IMR-90 (cell line): ENCODE results near the gene RFX3. TPM values are rescaled to one million over a fixed set of nuclear protein-coding genes. Genes with fewer than 3 reads are reported as not detected.

Experiments
- ATAC-seq: fragments of 200-7000 bp; cut with Tn5 transposase; 2 replicates; pipeline ENCODE4 v1.9.1; 2020; ENCODE audit warnings: low read depth, mild to moderate bottlenecking, moderate library complexity
- BruUV-seq: library from RNA; stranded (reverse); fragments of 400-500 nt; replicated peaks from 2 replicates; lab custom pipeline; 2021; lab: Mats Ljungman, UMichigan
- CTCF ChIA-PET: fragments of 300-600 bp; formaldehyde crosslinking; extraction: SDS; loops from one replicate; lab custom pipeline; 2021; ENCODE audit warnings: antibody characterized with exemption; lab: Yijun Ruan, JAX
- POLR2A ChIA-PET: fragments of 300-600 bp; sonication (Branson Sonifier 250); formaldehyde crosslinking; loops from one replicate; lab custom pipeline; 2022; ENCODE audit warnings: antibody characterized with exemption; ENCODE audit not compliant: unreplicated experiment; lab: Charles Lee
- DNase-seq: peaks from one replicate; pipeline ENCODE4 v3.0.0; 2013
- H2AFZ ChIP-seq: replicated peaks from 2 replicates; pipeline ENCODE3; 2013; ENCODE audit warnings: low read length, mild to moderate bottlenecking; ENCODE audit not compliant: poor library complexity
- H2AK5ac ChIP-seq: 2 replicates; pipeline ENCODE4 v1.6.1; 2013; ENCODE audit warnings: low read depth, low read length, inconsistent platforms
- H2AK9ac ChIP-seq: replicated peaks from 2 replicates; pipeline ENCODE3; 2013; ENCODE audit warnings: mild to moderate bottlenecking, low read depth, low read length, moderate library complexity; ENCODE audit not compliant: poor library complexity
- H2BK120ac ChIP-seq: 2 replicates; pipeline ENCODE4 v1.6.1; 2013; ENCODE audit warnings: low read depth, low read length, inconsistent platforms
- H2BK15ac ChIP-seq: 3 replicates; pipeline ENCODE4 v1.6.1; 2013; ENCODE audit warnings: low read depth, low read length, inconsistent platforms
- H2BK20ac ChIP-seq: 2 replicates; pipeline ENCODE4 v1.6.1; 2013; ENCODE audit warnings: low read depth, mild to moderate bottlenecking, inconsistent platforms, low read length, moderate library complexity
- H2BK5ac ChIP-seq: 2 replicates; pipeline ENCODE4 v1.6.1; 2013; ENCODE audit warnings: mild to moderate bottlenecking, low read depth, low read length, inconsistent platforms; ENCODE audit not compliant: poor library complexity, severe bottlenecking
- H3K14ac ChIP-seq: replicated peaks from 2 replicates; pipeline ENCODE4 v1.6.1; 2013; ENCODE audit warnings: low read depth, low read length, inconsistent platforms
- H3K18ac ChIP-seq: 2 replicates; pipeline ENCODE4 v1.6.1; 2013; ENCODE audit warnings: low read depth, low read length, control low read depth
- H3K23ac ChIP-seq: 2 replicates; pipeline ENCODE4 v1.6.1; 2013; ENCODE audit warnings: low read depth, low read length, inconsistent platforms
- H3K27ac ChIP-seq: 2 replicates; pipeline ENCODE4 v1.5.1; 2013; ENCODE audit warnings: mild to moderate bottlenecking, control low read depth, low read length; ENCODE audit not compliant: insufficient read depth
- H3K27me3 ChIP-seq: 2 replicates; pipeline ENCODE4 v1.6.1; 2013; ENCODE audit warnings: low read length; ENCODE audit not compliant: control insufficient read depth, insufficient read depth
- H3K36me3 ChIP-seq: 2 replicates; pipeline ENCODE4 v1.6.1; 2013; ENCODE audit warnings: low read length, mixed read lengths; ENCODE audit not compliant: control insufficient read depth, insufficient read depth
- H3K4ac ChIP-seq: 2 replicates; pipeline ENCODE4 v1.6.1; 2013; ENCODE audit warnings: low read depth, low read length, inconsistent platforms
- H3K4me1 ChIP-seq: 2 replicates; pipeline ENCODE4 v1.6.1; 2013; ENCODE audit warnings: low read length, mixed read lengths; ENCODE audit not compliant: control insufficient read depth, insufficient read depth
- H3K4me2 ChIP-seq: 2 replicates; pipeline ENCODE4 v1.6.1; 2013; ENCODE audit warnings: low read depth, mild to moderate bottlenecking, control low read depth, low read length, moderate library complexity
- H3K4me3 ChIP-seq: 2 replicates; pipeline ENCODE4 v1.5.1; 2013; ENCODE audit warnings: low read depth, mild to moderate bottlenecking, control low read depth, low read length, moderate library complexity; ENCODE audit not compliant: insufficient read depth
- H3K56ac ChIP-seq: 2 replicates; pipeline ENCODE4 v1.6.1; 2013; ENCODE audit warnings: low read length, inconsistent platforms; ENCODE audit not compliant: insufficient read depth; ENCODE audit errors: extremely low read depth
- H3K79me1 ChIP-seq, 2 experiments: 2 replicates each; pipeline ENCODE4 v1.6.1; 2013; ENCODE audit warnings: low read length in 2 of 2, inconsistent platforms in 1 of 2, low read depth in 1 of 2
- H3K9ac ChIP-seq: 2 replicates; pipeline ENCODE4 v1.6.1; 2013; ENCODE audit warnings: low read depth, low read length, control low read depth
- H3K9me1 ChIP-seq: 2 replicates; pipeline ENCODE4 v1.6.1; 2013; ENCODE audit warnings: low read length, inconsistent platforms; ENCODE audit not compliant: insufficient read depth
- H3K9me3 ChIP-seq: 2 replicates; pipeline ENCODE4 v1.6.1; 2013; ENCODE audit warnings: low read length; ENCODE audit not compliant: control insufficient read depth, insufficient read depth
- H4K20me1 ChIP-seq: 2 replicates; pipeline ENCODE4 v1.6.1; 2013; ENCODE audit warnings: low read length, inconsistent platforms; ENCODE audit not compliant: insufficient read depth
- H4K5ac ChIP-seq: 2 replicates; pipeline ENCODE4 v1.6.1; 2013; ENCODE audit warnings: mild to moderate bottlenecking, low read depth, low read length, control low read depth
- H4K8ac ChIP-seq, 2 experiments: 2 replicates each; pipeline ENCODE4 v1.6.1; 2013; ENCODE audit warnings: low read depth in 2 of 2, low read length in 2 of 2, control low read depth in 1 of 2, inconsistent platforms in 1 of 2
- H4K91ac ChIP-seq: 2 replicates; pipeline ENCODE4 v1.6.1; 2013; ENCODE audit warnings: low read depth, low read length, inconsistent platforms; ENCODE audit not compliant: insufficient read depth
- BHLHE40 ChIP-seq: fragments of 150-350 bp; IDR thresholded peaks from 2 replicates; pipeline ENCODE4 v1.6.1; 2016; ENCODE audit warnings: mild to moderate bottlenecking, low read depth, low read length
- CEBPB ChIP-seq: IDR thresholded peaks from 2 replicates; pipeline ENCODE4 v1.6.1; 2012; ENCODE audit warnings: low read depth, low read length, improper control_type of control experiment
- MAFK ChIP-seq: IDR thresholded peaks from 2 replicates; pipeline ENCODE4 v1.6.1; 2012; ENCODE audit warnings: low read depth, low read length, improper control_type of control experiment
- NFE2L2 ChIP-seq: fragments of 150-350 bp; IDR thresholded peaks from 2 replicates; pipeline ENCODE4 v1.6.1; 2016; ENCODE audit warnings: low read depth, mild to moderate bottlenecking, low read length
- POLR2A ChIP-seq: IDR thresholded peaks from 2 replicates; pipeline ENCODE4 v1.6.1; 2012; ENCODE audit warnings: mild to moderate bottlenecking, low read depth, low read length
- dilution Hi-C: fragments of 300-500 bp; cut with HindIII; formaldehyde crosslinking; loops from one replicate; pipeline ENCODE4 v1.14.3; 2018; ENCODE audit warnings: low sequenced_read_pairs; ENCODE audit not compliant: unreplicated experiment
- in situ Hi-C: fragments of 300-500 bp; cut with MboI; formaldehyde crosslinking; loops from 3 replicates; pipeline ENCODE4 v1.14.3; 2019; ENCODE audit warnings: low sequenced_read_pairs, inconsistent platforms, mixed read lengths
- intact Hi-C: fragments of 100-400 bp; cut with micrococcal nuclease; formaldehyde crosslinking; loops from 2 replicates; pipeline ENCODE4 v1.10.0; 2022
- polyA plus RNA-seq, 3 experiments: library from polyadenylated mRNA; depleted of rRNA; stranded (reverse); fragments of >200 nt; gene quantifications; 2 replicates each; pipeline ENCODE4 v1.2.3, GENCODE V29; 2012; ENCODE audit warnings: low replicate concordance in 1 of 3
- total RNA-seq: library from RNA; depleted of rRNA; stranded (reverse); fragments of >200 nt; gene quantifications from 2 replicates; pipeline ENCODE4 v1.2.3, GENCODE V29; 2012
- TF ChIP-seq, protein P1 (sequence below): fragments of 150-350 bp; IDR thresholded peaks from 2 replicates; pipeline ENCODE4 v1.6.1; 2016; ENCODE audit warnings: low read depth, mild to moderate bottlenecking, low read length, moderate library complexity, borderline replicate concordance

The RFX3 gene
- total and polyA plus RNA-seq, 2 of the 4 experiments (the other 2 are of a cell fraction) = 1.7 to 2.7 TPM

DNA sequence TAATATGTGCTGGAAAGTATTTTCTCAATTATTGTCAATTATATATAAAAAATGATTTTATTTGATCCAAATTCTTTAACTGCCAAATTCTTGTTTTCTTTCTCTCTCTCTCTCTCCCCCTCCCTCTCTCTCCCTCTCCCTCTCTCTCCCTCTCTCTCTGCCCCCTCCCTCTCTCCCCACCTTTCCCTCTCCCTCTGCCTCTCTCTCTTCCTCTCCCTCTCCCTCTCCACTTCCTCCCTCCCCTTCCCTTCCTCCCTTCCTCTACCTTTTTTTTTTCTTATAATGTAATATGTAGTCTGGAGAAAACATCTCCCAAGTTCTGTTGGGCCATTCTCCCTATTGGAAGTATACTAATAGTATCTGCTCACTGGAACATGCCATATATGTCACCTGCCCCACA is 6.4 kb upstream of the RFX3 start:
- ChIA-PET CTCF (no interaction called here), POLR2A (no interaction called here)
- DNase-seq = no peak
- dilution Hi-C loops = no loop called here
- Histone ChIP-seq H2AK5ac (no peak overlapping the region), H2BK5ac (no peak overlapping the region), H2AK9ac (no peak overlapping the region), H3K4me3 (no peak overlapping the region), H3K14ac (no peak overlapping the region), H3K56ac (no peak overlapping the region), H3K79me1 (peaks cover 9 to 17% of the 10 kb centered on the region in 2 experiments; a peak in 3 of 4 replicates), H4K20me1 (no peaks in the 10 kb centered on the region), H3K9me1 (no peaks in the 10 kb centered on the region), H2AFZ (no peak overlapping the region), H3K23ac (no peak overlapping the region), H4K8ac (no peak overlapping the region), H3K27me3 (no peaks in the 10 kb centered on the region), H2BK120ac (no peak overlapping the region), H3K36me3 (0 out of 2 replicates have a peak, but pooled peaks cover 1% of the 10 kb centered on the region), H3K27ac (no peak overlapping the region), H3K4me1 (no peaks in the 10 kb centered on the region; the same call in 1 of the 2 replicates), H2BK15ac (no peak overlapping the region), H3K9me3 (no peaks in the 10 kb centered on the region), H4K91ac (no peak overlapping the region), H3K4ac (no peak overlapping the region), H3K18ac (no peak overlapping the region), H3K4me2 (no peak overlapping the region), H3K9ac (no peak overlapping the region), H4K5ac (no peak overlapping the region), H2BK20ac (no peak overlapping the region)
- no peak for ATAC-seq
- BruUV-seq = no TSS peak
- in situ Hi-C loops = loop anchor here (25.0 kb wide), 1 partner anchor 670 kb away; no protein-coding TSS in a partner anchor
- intact Hi-C loops = no loop called here
- TF ChIP-seq CEBPB (no peak), POLR2A (no peak), BHLHE40 (no peak), MAFK (no peak), NFE2L2 (no peak)
- TF ChIP-seq, protein P1, sequence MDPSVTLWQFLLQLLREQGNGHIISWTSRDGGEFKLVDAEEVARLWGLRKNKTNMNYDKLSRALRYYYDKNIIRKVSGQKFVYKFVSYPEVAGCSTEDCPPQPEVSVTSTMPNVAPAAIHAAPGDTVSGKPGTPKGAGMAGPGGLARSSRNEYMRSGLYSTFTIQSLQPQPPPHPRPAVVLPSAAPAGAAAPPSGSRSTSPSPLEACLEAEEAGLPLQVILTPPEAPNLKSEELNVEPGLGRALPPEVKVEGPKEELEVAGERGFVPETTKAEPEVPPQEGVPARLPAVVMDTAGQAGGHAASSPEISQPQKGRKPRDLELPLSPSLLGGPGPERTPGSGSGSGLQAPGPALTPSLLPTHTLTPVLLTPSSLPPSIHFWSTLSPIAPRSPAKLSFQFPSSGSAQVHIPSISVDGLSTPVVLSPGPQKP = no peak
